HAP-1 (cell line): ENCODE data around the gene MYOCD.

Experiments used
- DNase-seq, 2 experiments: peaks; one replicate each; pipeline ENCODE4 v3.0.0-alpha.2; 2016 to 2020; ENCODE audit warnings: low spot score in 2 of 2
- H3K27me3 ChIP-seq: fragments of 250-450 bp; sonication (Bioruptor Pico); 2 replicates; pipeline ENCODE4 v1.5.1; 2020; ENCODE audit warnings: low read depth, mild to moderate bottlenecking, moderate library complexity
- H3K36me3 ChIP-seq: fragments of 250-450 bp; sonication (Bioruptor Pico); replicated peaks from 2 replicates; pipeline ENCODE4 v1.5.1; 2020; ENCODE audit warnings: mild to moderate bottlenecking
- H3K4me1 ChIP-seq: fragments of 250-450 bp; sonication (Bioruptor Pico); 2 replicates; pipeline ENCODE4 v1.5.1; 2020; ENCODE audit warnings: mild to moderate bottlenecking
- H3K4me3 ChIP-seq: fragments of 250-450 bp; sonication (Bioruptor Pico); 2 replicates; pipeline ENCODE4 v1.5.1; 2020; ENCODE audit warnings: mild to moderate bottlenecking, moderate library complexity
- H3K9me3 ChIP-seq: fragments of 250-450 bp; sonication (Bioruptor Pico); 2 replicates; pipeline ENCODE4 v1.5.1; 2020; ENCODE audit warnings: mild to moderate bottlenecking, moderate library complexity
- in situ Hi-C: fragments of 300-500 bp; cut with MboI; formaldehyde crosslinking; loops from 3 replicates; pipeline ENCODE4 v1.14.3; 2020; ENCODE audit warnings: low sequenced_read_pairs, inconsistent platforms, mixed read lengths

The MYOCD gene

GRCh38 chr17:12665263-12666210 is at the start of gene MYOCD:
Gene MYOCD (plus strand): TSS chr17:12665890. CDS start chr17:12666189, 299 bp downstream.
- in situ Hi-C loops = no loop called here
- H3K36me3 ChIP-seq = no peaks in the 10 kb centered on the region
- H3K27me3 ChIP-seq = no peaks in the 10 kb centered on the region; the same call in 1 of the 2 replicates
- peak; percentile 18 to 36 for DNase-seq
- H3K4me3 ChIP-seq = peak within 1 kb of the TSS; percentile 22
- no peaks in the 10 kb centered on the region for H3K9me3 ChIP-seq
- H3K4me1 ChIP-seq = no peaks in the 10 kb centered on the region

GRCh38 chr17:12616161-12616560 is 49.5 kb upstream of the MYOCD start:
- in situ Hi-C loops = no loop called here
- H3K4me1 ChIP-seq = no peaks in the 10 kb centered on the region
- no peak for DNase-seq

GRCh38 chr17:12618557-12618956 is 47.1 kb upstream of the MYOCD start:
- in situ Hi-C loops = no loop called here
- DNase-seq = no peak
- Histone ChIP-seq H3K4me1 (peaks cover under 1% of the 10 kb centered on the region; the same call in 1 of the 2 replicates), H3K36me3 (no peaks in the 10 kb centered on the region), H3K4me3 (no peak overlapping the region), H3K27me3 (no peaks in the 10 kb centered on the region), H3K9me3 (no peaks in the 10 kb centered on the region)

More at GRCh38 chr17:12616161-12616560, 49.5 kb upstream of the MYOCD start:
- H3K4me3 ChIP-seq = no peak overlapping the region
- no peaks in the 10 kb centered on the region for H3K9me3 ChIP-seq
- no peaks in the 10 kb centered on the region for H3K36me3 ChIP-seq
- H3K27me3 ChIP-seq = no peaks in the 10 kb centered on the region

- no peak overlapping the region for H3K4me3 ChIP-seq
- H3K36me3 ChIP-seq = no peaks in the 10 kb centered on the region
- H3K27me3 ChIP-seq = no peaks in the 10 kb centered on the region
- DNase-seq = no peak
- peaks cover 6% of the 10 kb centered on the region; the same call in 1 of the 2 replicates for H3K4me1 ChIP-seq
- H3K9me3 ChIP-seq = no peaks in the 10 kb centered on the region
- in situ Hi-C loops = no loop called here
Observed at GRCh38 chr17:12619459-12620199, 46.1 kb upstream of the MYOCD start.

GRCh38 chr17:12620200-12620720 is 45.4 kb upstream of the MYOCD start:
- Histone ChIP-seq H3K4me3 (no peak overlapping the region), H3K9me3 (no peaks in the 10 kb centered on the region), H3K27me3 (no peaks in the 10 kb centered on the region), H3K36me3 (no peaks in the 10 kb centered on the region), H3K4me1 (peaks cover 6% of the 10 kb centered on the region; the same call in 1 of the 2 replicates)
- in situ Hi-C loops = no loop called here
- DNase-seq = no peak

- no peak overlapping the region for H3K4me3 ChIP-seq
- H3K4me1 ChIP-seq = peaks cover 6% of the 10 kb centered on the region; the same call in 1 of the 2 replicates
- no peaks in the 10 kb centered on the region for H3K9me3 ChIP-seq
- H3K27me3 ChIP-seq = no peaks in the 10 kb centered on the region
- H3K36me3 ChIP-seq = no peaks in the 10 kb centered on the region
- in situ Hi-C loops = no loop called here
- no peak for DNase-seq
Observed at GRCh38 chr17:12622726-12623125, 43.0 kb upstream of the MYOCD start.

GRCh38 chr17:12623220-12623848 is 42.4 kb upstream of the MYOCD start:
- Histone ChIP-seq H3K9me3 (no peaks in the 10 kb centered on the region), H3K27me3 (no peaks in the 10 kb centered on the region)
- in situ Hi-C loops = no loop called here

GRCh38 chr17:12624211-12624610 is 41.5 kb upstream of the MYOCD start:
- H3K4me1 ChIP-seq = peaks cover 6% of the 10 kb centered on the region; the same call in 1 of the 2 replicates
- H3K27me3 ChIP-seq = no peaks in the 10 kb centered on the region
- in situ Hi-C loops = no loop called here
- no peaks in the 10 kb centered on the region for H3K9me3 ChIP-seq
- H3K4me3 ChIP-seq = no peak overlapping the region
- H3K36me3 ChIP-seq = no peaks in the 10 kb centered on the region
- peak in 1 of 2 experiments; percentile 63 for DNase-seq

More at GRCh38 chr17:12623220-12623848, 42.4 kb upstream of the MYOCD start:
- no peak for DNase-seq
- Histone ChIP-seq H3K4me1 (peaks cover 6% of the 10 kb centered on the region; the same call in 1 of the 2 replicates), H3K4me3 (no peak overlapping the region), H3K36me3 (no peaks in the 10 kb centered on the region)

GRCh38 chr17:12625092-12625491 is 40.6 kb upstream of the MYOCD start:
- H3K36me3 ChIP-seq = no peaks in the 10 kb centered on the region
- DNase-seq = no peak
- no peaks in the 10 kb centered on the region for H3K9me3 ChIP-seq
- H3K4me1 ChIP-seq = peaks cover 6% of the 10 kb centered on the region; the same call in 1 of the 2 replicates
- in situ Hi-C loops = no loop called here
- H3K27me3 ChIP-seq = no peaks in the 10 kb centered on the region
- no peak overlapping the region for H3K4me3 ChIP-seq

GRCh38 chr17:12627177-12627629 is 38.5 kb upstream of the MYOCD start:
- H3K36me3 ChIP-seq = no peaks in the 10 kb centered on the region
- no peaks in the 10 kb centered on the region for H3K9me3 ChIP-seq
- H3K27me3 ChIP-seq = no peaks in the 10 kb centered on the region
- DNase-seq = no peak
- in situ Hi-C loops = no loop called here
- H3K4me3 ChIP-seq = no peak overlapping the region
- H3K4me1 ChIP-seq = peaks cover 10% of the 10 kb centered on the region

- Histone ChIP-seq H3K36me3 (no peaks in the 10 kb centered on the region), H3K4me3 (no peak overlapping the region)
- in situ Hi-C loops = no loop called here
Observed at GRCh38 chr17:12627781-12628451, 37.8 kb upstream of the MYOCD start.

GRCh38 chr17:12631076-12631475 is 34.6 kb upstream of the MYOCD start:
- Histone ChIP-seq H3K4me1 (peaks cover 5% of the 10 kb centered on the region), H3K4me3 (no peak overlapping the region), H3K36me3 (no peaks in the 10 kb centered on the region), H3K9me3 (no peaks in the 10 kb centered on the region), H3K27me3 (no peaks in the 10 kb centered on the region)
- DNase-seq = no peak
- in situ Hi-C loops = no loop called here

More at GRCh38 chr17:12627781-12628451, 37.8 kb upstream of the MYOCD start:
- peaks cover 10% of the 10 kb centered on the region for H3K4me1 ChIP-seq
- DNase-seq = no peak
- no peaks in the 10 kb centered on the region for H3K27me3 ChIP-seq
- H3K9me3 ChIP-seq = no peaks in the 10 kb centered on the region

- no peak for DNase-seq
- in situ Hi-C loops = no loop called here
- Histone ChIP-seq H3K27me3 (no peaks in the 10 kb centered on the region), H3K9me3 (no peaks in the 10 kb centered on the region), H3K4me1 (peaks cover 5% of the 10 kb centered on the region), H3K36me3 (no peaks in the 10 kb centered on the region), H3K4me3 (no peak overlapping the region)
Observed at GRCh38 chr17:12632785-12633184, 32.9 kb upstream of the MYOCD start.
